GM21723 (cell line): ENCODE measurements around the gene SLC6A12.
"Not testable (repeated sequence)": the region's sequence is repeated elsewhere in the genome, so short reads cannot be mapped to it uniquely, and the experiment has no call there.

Source experiments
- ATAC-seq: cut with Tn5 transposase; IDR thresholded peaks from one replicate; pipeline ENCODE4 v1.9.1; 2021; ENCODE audit warnings: mild to moderate bottlenecking, moderate library complexity; ENCODE audit not compliant: unreplicated experiment

Gene SLC6A12

GRCh38 chr12:218728-219590 is 5.0 kb upstream of the SLC6A12 start:
- no peak for ATAC-seq

GRCh38 chr12:218221-218620 is 4.3 kb upstream of the SLC6A12 start:
- ATAC-seq, result no peak

DNA sequence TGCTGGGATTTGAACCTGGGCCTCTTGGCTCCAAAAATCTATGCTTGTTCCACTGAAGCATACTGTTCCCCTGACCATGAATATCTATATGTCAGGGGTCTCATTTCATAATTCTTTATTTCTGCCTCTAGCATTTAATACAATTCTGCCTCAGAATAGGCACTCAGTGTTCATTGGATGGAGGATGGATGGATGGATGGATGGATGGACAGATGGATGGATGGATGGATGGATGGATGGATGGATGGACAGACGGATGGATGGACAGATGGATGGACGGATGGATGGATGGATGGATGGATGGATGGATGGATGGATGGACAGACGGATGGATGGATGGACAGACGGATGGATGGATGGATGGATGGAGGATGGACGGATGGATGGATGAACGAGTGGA is 3.1 kb upstream of the SLC6A12 start:
- ATAC-seq, result not testable (repeated sequence)

GRCh38 chr12:215116-215515 is 1.2 kb upstream of the SLC6A12 start:
- ATAC-seq, result no peak

DNA sequence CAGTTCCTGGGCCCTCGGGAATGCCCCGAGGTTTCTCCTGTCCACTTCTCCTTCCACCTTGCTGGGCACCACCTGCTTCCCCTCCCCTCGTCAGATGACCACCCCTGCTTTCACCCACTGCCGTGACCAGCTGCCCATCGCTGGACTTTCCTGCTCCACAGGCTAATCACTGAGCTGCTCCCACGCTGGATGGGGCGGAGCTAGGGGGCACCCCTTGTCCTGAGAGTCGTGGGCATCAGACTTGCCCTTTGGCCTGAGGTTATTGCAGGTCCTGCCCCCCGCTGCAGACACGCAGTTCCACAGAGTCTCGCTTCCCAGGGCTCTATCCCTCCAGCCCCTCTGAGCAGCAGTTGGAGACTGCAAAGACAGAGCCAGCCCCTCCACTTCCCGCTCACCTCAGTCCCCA is 427 bp downstream of the SLC6A12 start:
- ATAC-seq, result no peak

DNA sequence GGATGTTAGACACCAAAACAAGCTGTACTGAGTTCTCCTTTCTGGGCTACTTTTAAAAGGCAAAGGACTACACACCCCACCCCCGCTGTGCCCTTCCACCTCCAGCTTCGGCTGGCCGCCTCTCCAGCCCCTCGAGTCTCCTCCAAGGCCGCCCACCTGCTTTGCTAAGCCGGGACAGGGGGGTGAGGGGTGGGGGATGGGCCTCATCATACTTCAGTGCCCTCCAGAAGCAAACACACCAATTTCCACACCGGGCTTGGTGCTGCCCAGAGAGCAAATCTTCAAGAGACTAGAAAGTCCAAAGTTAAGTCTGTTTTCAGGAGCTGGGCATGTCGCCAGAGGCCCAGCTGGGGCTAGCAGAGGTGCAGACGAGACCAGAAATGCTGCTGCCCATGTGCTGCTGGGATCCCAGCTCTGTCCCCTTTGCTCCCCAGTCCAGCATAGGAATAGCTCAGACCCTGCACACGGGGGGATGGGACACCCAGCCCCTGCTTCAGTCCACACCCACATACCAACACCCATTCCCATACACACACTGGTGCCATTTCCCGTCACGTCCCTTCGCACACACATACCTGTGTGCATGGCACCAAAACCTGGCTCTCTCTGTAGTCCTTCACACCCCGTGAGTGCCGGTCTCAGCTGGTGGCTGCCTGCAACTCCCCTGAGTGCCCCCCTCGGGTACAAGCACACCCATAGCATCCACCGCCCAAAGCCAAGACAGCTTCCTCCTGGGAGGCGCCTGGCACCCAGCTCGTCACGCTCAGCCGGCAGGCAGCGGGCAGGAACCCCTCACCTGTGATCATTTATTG is 1.0 kb downstream of the SLC6A12 start:
- ATAC-seq, result no peak

GRCh38 chr12:212415-212714 is 1.6 kb downstream of the SLC6A12 start:
- no peak for ATAC-seq

- no peak for ATAC-seq
Measured at GRCh38 chr12:211639-212414, 2.1 kb downstream of the SLC6A12 start.

- no peak for ATAC-seq
Measured at GRCh38 chr12:211142-211465, 2.9 kb downstream of the SLC6A12 start.

DNA sequence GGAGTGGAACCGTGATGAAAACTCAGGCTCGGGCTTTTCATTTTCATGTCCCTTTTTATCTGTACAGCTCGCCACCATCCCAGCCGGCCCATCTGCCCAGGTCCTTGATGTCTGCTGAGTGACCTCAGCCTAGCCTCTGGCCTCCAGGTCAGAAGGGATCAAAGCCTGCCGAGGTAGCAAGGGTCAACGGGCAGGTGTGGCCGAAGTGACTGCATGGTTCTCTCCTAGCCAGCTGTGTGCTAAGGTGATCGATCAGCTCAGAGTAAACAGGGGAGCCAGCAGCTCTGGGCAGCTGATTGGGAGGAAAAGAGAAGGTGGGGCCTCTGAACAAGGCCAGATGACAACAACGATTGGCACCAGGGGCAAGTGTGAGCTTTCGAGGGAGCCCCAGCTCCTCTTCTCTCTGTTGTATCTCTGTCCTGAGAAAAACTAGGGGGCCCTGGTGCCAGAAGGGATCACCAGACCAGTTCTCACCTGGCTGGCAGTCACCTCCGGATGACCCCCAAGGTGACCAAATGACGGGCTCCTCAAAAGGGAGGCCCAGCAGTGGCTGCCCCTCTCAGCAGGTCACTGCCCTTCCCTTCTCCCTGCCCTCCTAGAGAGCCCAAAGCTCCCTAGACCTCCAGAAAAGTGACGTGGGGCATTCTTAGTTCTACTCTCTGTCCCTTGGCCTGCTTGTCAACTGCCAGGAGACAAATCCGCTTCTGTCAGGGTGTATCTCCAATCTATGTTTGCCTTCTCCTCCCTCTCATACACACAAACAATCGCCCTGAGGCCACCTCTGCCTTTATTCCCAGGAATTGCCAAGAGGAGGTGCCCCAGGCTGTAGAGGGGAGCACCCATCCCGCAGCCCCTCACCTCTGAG is 3.4 kb downstream of the SLC6A12 start:
- no peak for ATAC-seq

GRCh38 chr12:209851-210250 is 4.1 kb downstream of the SLC6A12 start:
- ATAC-seq, result no peak

DNA sequence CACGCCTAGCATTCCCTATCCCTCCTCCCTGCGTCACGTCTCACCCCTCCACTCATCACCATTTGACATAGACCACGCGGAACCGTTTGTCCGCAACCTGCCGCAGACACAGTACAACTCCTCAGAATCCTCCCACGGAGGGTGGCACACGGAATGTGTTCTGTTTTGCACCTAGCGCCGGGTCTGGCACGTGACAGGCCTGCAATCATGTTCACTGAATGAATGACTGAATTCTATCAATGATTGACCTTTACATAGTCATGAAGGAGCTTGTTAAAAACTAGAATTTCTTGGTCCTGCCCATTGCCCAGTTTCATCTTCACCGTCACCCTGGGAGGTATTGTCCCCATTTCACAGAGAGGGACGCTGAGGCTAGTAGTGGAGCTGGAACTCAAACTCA is 4.7 kb downstream of the SLC6A12 start:
- no peak for ATAC-seq

DNA sequence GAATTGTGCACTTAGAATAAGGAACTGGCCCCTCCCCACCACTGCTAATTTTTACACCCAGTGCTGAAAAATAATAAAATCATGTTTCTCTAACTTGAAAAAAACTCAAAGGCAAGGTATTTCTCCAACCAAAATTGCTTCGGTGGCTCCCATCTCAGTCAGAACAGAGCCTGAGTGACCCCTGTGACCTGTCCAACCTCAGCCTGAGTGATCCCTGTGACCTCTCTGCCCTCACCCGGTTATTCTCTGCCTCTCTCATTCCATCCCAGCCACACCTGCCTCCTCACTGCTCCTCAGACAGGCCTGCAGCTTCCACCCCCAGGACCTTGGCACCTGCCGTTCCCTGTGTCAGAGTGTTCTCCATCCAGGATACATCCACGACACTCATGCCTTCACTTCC is 5.1 kb downstream of the SLC6A12 start:
- ATAC-seq, result no peak

DNA sequence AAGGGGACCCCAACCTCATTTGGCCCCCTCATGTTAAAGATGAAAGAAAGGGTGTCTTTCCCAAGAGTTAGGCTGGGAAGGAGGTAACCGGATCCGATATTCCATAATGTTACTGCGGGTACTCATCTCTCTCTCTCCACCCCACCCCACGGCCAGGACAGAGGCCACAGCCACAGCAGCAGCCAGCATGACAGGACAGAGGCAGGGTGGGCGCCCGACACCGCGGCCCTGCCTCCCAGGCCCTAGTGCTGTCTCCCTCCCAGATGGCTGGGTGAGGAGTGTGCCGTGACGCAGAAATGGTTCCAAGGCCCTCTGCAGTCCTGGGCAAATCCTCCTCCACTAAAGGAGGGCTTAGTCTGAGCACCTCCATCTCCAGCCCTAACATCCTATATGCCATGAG is 6.2 kb downstream of the SLC6A12 start:
- no peak for ATAC-seq

DNA sequence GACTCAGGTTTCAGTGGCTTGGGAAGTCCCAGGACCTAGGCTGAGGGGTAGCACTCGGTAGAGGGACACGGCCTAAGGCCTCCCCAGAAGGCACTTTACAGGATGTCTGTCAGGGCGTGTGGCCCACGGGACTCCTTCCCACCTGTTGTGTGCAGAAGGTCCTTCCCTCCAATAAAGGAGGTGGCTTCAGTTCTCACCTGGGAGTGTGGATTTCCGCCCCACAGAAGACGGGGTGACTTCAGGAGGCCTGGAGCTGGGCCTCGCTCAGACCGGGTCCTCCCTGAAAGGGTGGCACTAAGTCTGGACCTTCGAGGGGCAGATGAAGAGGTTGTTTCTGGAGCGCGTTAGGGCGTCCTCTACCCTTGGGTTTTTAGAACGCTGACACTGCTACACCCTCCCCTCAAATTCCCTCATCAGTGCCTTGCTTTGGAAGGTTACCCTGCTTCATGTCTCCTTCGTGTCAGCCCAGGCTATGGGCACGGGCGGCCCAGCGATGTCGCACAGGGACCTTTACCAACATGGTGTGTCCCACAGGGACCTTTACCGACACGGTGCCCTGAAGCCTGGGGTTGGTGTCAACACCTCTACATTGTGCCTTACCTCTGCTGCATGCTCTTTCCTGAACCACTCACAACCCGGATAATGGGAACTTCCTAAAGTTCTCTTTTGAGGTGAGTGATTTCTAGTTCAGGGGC is 7.1 kb downstream of the SLC6A12 start:
- no peak for ATAC-seq

GRCh38 chr12:205026-205425 is 8.9 kb downstream of the SLC6A12 start:
- ATAC-seq, result no peak

GRCh38 chr12:204261-204678 is 9.7 kb downstream of the SLC6A12 start:
- ATAC-seq, result no peak

DNA sequence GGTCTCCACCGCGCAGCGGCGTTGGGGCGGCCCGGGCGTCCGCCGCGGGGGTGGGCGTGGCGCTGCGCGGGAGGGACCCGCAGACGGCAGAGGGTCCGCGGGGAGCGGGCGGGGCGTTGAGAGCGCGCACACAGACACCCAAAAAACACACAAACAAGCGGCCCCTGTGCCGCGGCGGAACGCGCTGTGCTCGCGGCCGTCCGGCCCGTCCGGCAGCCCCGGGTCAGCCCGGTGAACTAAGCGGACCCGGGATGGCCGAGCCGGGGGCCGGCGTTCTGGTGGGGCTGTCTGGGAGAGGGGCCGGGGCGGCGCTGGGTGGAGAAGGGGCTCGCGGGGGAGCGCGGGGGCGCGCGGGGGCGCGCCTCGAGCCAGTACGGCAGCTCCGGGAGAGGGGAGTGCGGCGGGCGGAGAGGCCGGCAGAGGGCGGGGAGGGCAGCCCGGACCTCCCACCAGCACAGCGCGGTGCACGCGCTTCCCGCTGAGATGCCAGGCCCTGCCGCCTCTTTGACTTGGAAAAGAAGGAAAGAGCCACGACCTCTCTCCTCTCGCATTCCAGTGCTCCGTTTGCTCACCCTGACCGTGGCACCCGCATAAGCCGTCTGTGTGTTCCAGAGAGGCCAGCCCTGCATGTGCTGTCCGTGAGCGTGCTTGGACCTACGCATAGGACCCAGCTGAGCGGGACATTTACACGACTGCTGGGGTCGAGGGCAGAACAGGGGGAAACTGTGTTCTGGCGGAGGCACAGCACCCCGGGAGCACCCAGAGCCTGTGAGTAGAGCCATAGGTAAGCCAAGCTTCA is 10.3 kb downstream of the SLC6A12 start:
- no peak for ATAC-seq

DNA sequence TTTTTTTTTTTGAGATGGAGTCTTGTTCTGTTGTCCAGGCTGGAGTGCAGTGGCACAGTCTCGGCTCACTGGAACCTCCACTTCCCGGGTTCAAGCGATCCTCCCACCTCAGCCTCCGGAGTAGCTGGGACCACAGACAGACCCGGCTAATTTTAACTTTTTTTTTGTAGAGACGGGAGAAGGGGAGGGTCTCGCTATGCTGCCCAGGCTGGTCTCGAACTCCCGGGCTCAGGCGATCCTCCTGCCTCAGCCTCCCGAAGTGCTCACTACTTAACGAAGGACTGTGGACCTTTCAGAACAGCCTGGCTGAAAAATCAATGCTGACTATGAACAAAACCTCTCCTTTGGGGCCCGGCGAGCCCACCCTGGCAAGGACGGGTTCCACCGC is 10.9 kb downstream of the SLC6A12 start:
- ATAC-seq, result no peak
